ENCODE measurements around the gene ZNF330.

Gene ZNF330

GRCh38 chr4:141238186-141238585 lies 17.5 kb downstream of the ZNF330 start:
- no peak for DNase-seq

- DNase-seq: no peak
These were observed 19.6 kb downstream of the ZNF330 start for GRCh38 chr4:141240259-141240658.

GRCh38 chr4:141240671-141241070 lies 20.0 kb downstream of the ZNF330 start:
- no peak for DNase-seq

GRCh38 chr4:141241986-141242385 lies 21.3 kb downstream of the ZNF330 start:
- no peak for DNase-seq

GRCh38 chr4:141244419-141244818 lies 23.7 kb downstream of the ZNF330 start:
- DNase-seq: no peak

GRCh38 chr4:141246243-141246642 lies 25.5 kb downstream of the ZNF330 start:
- no peak for DNase-seq

GRCh38 chr4:141246683-141247429 lies 26.2 kb downstream of the ZNF330 start:
- no peak for DNase-seq

- DNase-seq: no peak
These were observed 26.7 kb downstream of the ZNF330 start for GRCh38 chr4:141247430-141247780.

GRCh38 chr4:141248029-141248428 lies 27.3 kb downstream of the ZNF330 start:
- no peak for DNase-seq

GRCh38 chr4:141248486-141248885 lies 27.8 kb downstream of the ZNF330 start:
- DNase-seq: no peak

GRCh38 chr4:141254326-141254725 lies 33.6 kb downstream of the ZNF330 start:
- DNase-seq: no peak

GRCh38 chr4:141255016-141255415 lies 34.3 kb downstream of the ZNF330 start:
- no peak for DNase-seq

- no peak for DNase-seq
These were observed 37.9 kb downstream of the ZNF330 start for GRCh38 chr4:141258558-141258957.

GRCh38 chr4:141275834-141276233 lies 55.1 kb downstream of the ZNF330 start:
- no peak for DNase-seq

- DNase-seq: no peak
These were observed 62.5 kb downstream of the ZNF330 start for GRCh38 chr4:141283152-141283551.

GRCh38 chr4:141283563-141283962 lies 62.9 kb downstream of the ZNF330 start:
- no peak for DNase-seq
